Right atrium auricular region (tissue), 2 donors: ENCODE measurements around the gene ACBD5. TPM values are rescaled to one million over a fixed set of nuclear protein-coding genes. Genes with fewer than 3 reads are reported as not detected.

ENCODE experiments used
- DNase-seq: peaks from one replicate; pipeline ENCODE4 v3.0.0-alpha.2; 2019; ENCODE audit warnings: low spot score
- H3K27ac ChIP-seq, 2 donors: fragments of 200-600 bp; sonication (generic); 1 replicate in 1 of 2; 2 replicates in 1 of 2; pipeline ENCODE4 v1.5.1; 2016 to 2019
- H3K27me3 ChIP-seq, 2 donors: fragments of 200-600 bp; sonication (generic); one replicate each; pipeline versions ENCODE4 v1.5.1 to v1.6.0; 2017 to 2019
- H3K36me3 ChIP-seq: fragments of 200-600 bp; sonication (generic); one replicate; pipeline ENCODE4 v1.5.1; 2016
- H3K4me1 ChIP-seq, 2 donors: fragments of 200-600 bp; sonication (generic); one replicate each; pipeline versions ENCODE4 v1.5.1 to v1.6.0; 2017 to 2019
- H3K4me3 ChIP-seq, 2 donors: fragments of 200-600 bp; sonication (generic); 1 replicate in 1 of 2; 2 replicates in 1 of 2; pipeline ENCODE4 v1.5.1; 2017 to 2019; ENCODE audit warnings: mild to moderate bottlenecking in 1 of 2, moderate library complexity in 1 of 2
- H3K9me3 ChIP-seq, 2 donors: fragments of 200-600 bp; sonication (generic); one replicate each; pipeline ENCODE4 v1.5.1; 2019
- total RNA-seq, 2 donors: library from RNA; depleted of rRNA; stranded (reverse); fragments of >200 nt; gene quantifications; one replicate each; pipeline ENCODE4 v1.1.0, GENCODE V29; 2016
- TF ChIP-seq, protein P1 (sequence below), 2 donors: fragments of 200-600 bp; sonication (generic); IDR thresholded peaks; one replicate each; pipeline ENCODE4 v1.5.1; 2019; ENCODE audit warnings: antibody characterized with exemption in 2 of 2

The ACBD5 gene
- total RNA-seq, 2 donors from 2014 or later, result 24.9 to 36.9 TPM

DNA sequence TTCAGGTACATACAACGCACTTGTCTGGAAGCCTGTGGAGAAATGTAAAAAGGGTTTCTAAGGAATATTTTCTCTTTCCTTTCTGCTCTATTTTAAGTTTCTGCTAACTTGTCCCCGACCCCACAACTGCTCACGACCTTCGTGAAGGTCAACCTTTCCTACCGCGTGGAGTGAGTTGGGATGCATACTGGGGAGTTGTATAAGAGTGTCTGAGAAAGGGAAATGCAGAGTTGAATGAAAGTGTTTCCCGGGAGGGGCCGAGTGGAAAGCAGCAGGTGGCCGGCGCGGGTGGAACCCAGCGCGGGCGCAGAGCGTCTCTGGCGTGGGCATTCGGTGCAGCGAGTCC is 17.9 kb upstream of the ACBD5 start:
- TF ChIP-seq, protein P1, sequence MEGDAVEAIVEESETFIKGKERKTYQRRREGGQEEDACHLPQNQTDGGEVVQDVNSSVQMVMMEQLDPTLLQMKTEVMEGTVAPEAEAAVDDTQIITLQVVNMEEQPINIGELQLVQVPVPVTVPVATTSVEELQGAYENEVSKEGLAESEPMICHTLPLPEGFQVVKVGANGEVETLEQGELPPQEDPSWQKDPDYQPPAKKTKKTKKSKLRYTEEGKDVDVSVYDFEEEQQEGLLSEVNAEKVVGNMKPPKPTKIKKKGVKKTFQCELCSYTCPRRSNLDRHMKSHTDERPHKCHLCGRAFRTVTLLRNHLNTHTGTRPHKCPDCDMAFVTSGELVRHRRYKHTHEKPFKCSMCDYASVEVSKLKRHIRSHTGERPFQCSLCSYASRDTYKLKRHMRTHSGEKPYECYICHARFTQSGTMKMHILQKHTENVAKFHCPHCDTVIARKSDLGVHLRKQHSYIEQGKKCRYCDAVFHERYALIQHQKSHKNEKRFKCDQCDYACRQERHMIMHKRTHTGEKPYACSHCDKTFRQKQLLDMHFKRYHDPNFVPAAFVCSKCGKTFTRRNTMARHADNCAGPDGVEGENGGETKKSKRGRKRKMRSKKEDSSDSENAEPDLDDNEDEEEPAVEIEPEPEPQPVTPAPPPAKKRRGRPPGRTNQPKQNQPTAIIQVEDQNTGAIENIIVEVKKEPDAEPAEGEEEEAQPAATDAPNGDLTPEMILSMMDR (IDR thresholded peaks at IDR 0.05), result no peak
- Histone ChIP-seq H3K36me3 (no peaks in the 10 kb centered on the region), H3K4me3 (peak overlapping the region; percentile 36 to 61), H3K27ac (peak overlapping the region; percentile 52 to 53), H3K27me3 (no peaks in the 10 kb centered on the region), H3K4me1 (peaks cover 0 to 15% of the 10 kb centered on the region in 2 donors), H3K9me3 (no peaks in the 10 kb centered on the region)
- DNase-seq, result no peak

DNA sequence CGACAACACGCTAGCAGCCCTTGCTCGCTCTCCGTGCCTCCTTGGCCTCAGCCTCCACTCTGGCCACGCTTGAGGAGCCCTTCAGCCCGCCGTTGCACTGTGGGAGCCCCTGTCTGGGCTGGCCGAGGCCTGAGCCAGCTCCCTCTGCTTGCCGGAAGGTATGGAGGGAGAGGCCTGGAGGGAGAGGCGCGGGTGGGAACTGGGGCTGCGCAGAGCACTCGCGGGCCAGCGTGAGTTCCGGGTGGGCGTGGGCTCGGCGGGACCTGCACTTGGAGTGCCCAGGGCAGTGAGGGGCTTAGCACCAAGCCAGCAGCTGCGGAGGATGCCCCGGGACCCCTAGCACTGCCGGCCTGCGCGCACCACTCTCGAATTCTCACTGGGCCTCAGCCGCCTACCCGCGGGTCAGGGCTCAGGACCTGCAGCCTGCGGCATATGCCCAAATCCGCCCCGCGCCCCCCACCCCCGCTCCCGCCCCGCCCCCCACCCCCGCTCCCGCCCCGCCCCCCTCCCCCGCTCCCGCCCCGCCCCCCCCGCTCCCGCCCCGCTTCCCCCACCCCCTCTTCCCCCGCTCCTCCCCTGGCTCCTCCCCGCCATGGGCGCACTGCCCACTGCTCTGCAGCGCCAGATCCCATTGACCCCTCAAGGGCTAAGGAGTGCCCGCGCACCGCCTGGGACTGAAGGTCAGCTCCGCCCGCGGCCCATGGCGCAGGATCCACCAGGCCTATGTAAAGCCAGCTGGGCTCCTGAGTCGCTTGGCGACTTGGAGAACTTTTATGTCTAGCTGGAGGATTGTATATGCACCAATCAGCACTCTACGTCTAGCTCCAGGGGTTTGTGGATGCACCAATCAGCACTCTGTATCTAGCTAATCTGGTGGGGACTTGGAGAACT is 15.9 kb upstream of the ACBD5 start:
- Histone ChIP-seq H3K27ac (no peak overlapping the region), H3K36me3 (no peaks in the 10 kb centered on the region), H3K4me3 (no peak overlapping the region), H3K4me1 (peaks cover 0 to 19% of the 10 kb centered on the region in 2 donors), H3K9me3 (no peaks in the 10 kb centered on the region), H3K27me3 (no peaks in the 10 kb centered on the region)
- TF ChIP-seq, protein P1 (IDR thresholded peaks at IDR 0.05), result no peak
- DNase-seq, result no peak

DNA sequence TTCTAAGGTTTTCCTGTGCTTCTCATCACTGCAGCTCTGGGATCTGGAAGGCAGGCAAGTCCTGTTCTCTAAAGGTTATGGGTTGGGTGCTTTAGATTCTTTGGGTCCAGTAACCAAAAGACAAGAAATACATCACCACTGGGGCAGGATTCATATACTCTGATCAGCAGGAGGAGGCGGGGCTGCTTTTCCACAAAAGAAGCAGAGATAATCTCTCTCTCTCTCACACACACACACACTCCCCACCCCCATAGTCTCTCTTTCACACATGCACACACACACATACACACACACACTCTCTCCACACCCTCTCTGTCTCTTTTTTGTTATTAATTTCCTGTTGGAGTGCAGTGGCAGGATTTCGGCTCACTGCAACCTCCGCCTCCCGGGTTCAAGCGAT is 13.0 kb upstream of the ACBD5 start:
- TF ChIP-seq, protein P1 (IDR thresholded peaks at IDR 0.05), result no peak
- no peaks in the 10 kb centered on the region for H3K27me3 ChIP-seq
- H3K4me1 ChIP-seq, result peaks cover 0 to 10% of the 10 kb centered on the region in 2 donors
- H3K36me3 ChIP-seq, result no peaks in the 10 kb centered on the region
- H3K9me3 ChIP-seq, result no peaks in the 10 kb centered on the region
- H3K4me3 ChIP-seq, result no peak overlapping the region
- no peak overlapping the region for H3K27ac ChIP-seq
- no peak for DNase-seq

DNA sequence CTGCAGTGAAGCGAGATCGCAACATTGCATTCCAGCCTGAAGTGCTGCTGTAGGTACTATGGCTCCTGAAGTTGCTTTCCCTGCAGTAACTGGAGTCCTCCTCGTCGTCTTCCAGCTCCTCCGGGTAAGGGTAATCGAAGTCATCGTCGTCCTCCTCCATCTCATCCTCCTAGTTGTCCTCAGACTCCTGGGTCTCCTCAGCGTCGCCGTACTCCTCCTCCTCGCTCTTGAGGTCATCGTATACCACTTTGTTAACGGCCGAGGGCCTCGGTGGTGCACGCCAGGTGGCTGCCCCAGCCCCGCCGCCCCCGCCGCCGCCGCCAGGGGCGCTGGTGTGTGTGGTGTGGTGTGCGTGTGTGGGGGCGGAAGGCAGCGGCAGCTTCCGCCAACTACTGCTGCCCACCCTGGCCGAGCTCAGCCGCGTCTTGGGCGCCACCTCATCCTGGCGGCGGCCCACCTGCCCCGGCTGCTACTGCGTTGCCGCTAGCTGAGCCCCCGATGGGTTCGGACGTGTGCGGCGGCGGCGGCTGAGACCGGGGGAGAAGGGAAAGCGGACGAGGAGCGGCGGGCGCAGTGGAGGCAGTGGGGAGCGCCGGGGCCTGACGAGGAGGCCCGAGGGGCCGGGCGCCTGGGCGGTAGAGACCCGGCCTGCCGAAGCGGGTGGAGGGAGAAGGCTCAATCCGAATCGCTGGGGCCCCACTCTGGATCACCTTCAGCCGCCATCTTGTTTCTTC is 11.8 kb upstream of the ACBD5 start:
- no peaks in the 10 kb centered on the region for H3K9me3 ChIP-seq
- no peaks in the 10 kb centered on the region for H3K36me3 ChIP-seq
- TF ChIP-seq, protein P1 (IDR thresholded peaks at IDR 0.05), result peak; percentile 89 to 92
- H3K4me1 ChIP-seq, result peaks cover 0 to 4% of the 10 kb centered on the region in 2 donors
- H3K4me3 ChIP-seq, result peak overlapping the region; percentile 62 to 69
- H3K27me3 ChIP-seq, result no peaks in the 10 kb centered on the region
- H3K27ac ChIP-seq, result peak overlapping the region; percentile 82 to 85
- DNase-seq, result no peak

DNA sequence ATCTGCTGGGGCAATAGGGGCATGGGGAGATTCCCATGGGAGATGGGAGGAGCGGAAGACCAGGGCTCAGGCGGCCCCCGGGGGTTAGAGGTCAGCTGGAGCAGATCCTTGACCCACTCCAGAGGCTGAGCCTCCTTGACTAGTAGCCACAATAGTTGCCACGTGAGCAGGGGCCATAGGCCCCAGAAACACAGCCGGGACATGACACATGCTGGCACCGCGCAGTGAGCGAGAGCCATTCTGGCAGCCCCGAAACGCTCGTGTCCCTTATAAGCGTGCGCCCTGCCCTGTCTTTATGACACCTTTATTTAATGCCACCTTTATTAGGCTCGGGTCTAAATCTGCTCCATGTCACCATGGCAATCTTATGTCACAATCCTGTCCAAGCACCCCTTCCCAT is 11.0 kb upstream of the ACBD5 start:
- TF ChIP-seq, protein P1 (IDR thresholded peaks at IDR 0.05), result no peak
- Histone ChIP-seq H3K9me3 (no peaks in the 10 kb centered on the region), H3K27ac (no peak overlapping the region), H3K36me3 (no peaks in the 10 kb centered on the region), H3K27me3 (no peaks in the 10 kb centered on the region), H3K4me1 (peaks cover 0 to 4% of the 10 kb centered on the region in 2 donors), H3K4me3 (no peak overlapping the region)
- no peak for DNase-seq
